Glomerular endothelial cell (primary cell): Measurements from ENCODE around the gene S100A8. TPM values are rescaled to one million over a fixed set of nuclear protein-coding genes. Genes with fewer than 3 reads are reported as not detected.

Experiments used
- DNase-seq: peaks from one replicate; pipeline ENCODE4 v3.0.0-alpha.2; 2011; ENCODE audit warnings: low read depth, low spot score; ENCODE audit errors: extremely low read depth
- total RNA-seq: library from RNA; depleted of rRNA; stranded (reverse); fragments of >200 nt; gene quantifications from 2 replicates; pipeline ENCODE4 v1.2.3, GENCODE V29; 2015

S100A8 gene
- total RNA-seq, 1 donor from 2014 or later: not detected

GRCh38 chr1:153364156-153364555 lies 26.7 kb downstream of the S100A8 start:
- DNase-seq: no peak

DNA sequence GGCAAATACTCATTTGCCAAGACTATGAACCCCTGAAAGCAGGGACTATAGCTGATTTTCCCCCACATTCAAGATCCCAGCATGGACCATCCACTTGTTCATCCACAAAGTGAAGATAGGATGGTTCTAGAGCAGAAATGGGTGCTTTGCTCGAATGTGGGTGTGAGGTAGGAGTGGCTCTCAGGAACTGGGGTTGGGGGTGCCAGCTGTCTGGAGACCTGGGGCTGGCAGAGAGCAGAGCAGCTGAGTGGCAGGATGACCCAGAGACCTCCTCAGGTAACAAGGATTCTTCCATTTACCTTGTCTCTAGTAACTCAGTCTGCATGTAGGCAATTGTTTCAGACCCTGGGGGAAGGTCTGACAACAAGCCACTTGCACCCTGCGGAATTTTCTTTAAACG lies 27.2 kb downstream of the S100A8 start:
- no peak for DNase-seq

GRCh38 chr1:153362187-153362775 lies 28.6 kb downstream of the S100A8 start:
- DNase-seq: no peak

DNA sequence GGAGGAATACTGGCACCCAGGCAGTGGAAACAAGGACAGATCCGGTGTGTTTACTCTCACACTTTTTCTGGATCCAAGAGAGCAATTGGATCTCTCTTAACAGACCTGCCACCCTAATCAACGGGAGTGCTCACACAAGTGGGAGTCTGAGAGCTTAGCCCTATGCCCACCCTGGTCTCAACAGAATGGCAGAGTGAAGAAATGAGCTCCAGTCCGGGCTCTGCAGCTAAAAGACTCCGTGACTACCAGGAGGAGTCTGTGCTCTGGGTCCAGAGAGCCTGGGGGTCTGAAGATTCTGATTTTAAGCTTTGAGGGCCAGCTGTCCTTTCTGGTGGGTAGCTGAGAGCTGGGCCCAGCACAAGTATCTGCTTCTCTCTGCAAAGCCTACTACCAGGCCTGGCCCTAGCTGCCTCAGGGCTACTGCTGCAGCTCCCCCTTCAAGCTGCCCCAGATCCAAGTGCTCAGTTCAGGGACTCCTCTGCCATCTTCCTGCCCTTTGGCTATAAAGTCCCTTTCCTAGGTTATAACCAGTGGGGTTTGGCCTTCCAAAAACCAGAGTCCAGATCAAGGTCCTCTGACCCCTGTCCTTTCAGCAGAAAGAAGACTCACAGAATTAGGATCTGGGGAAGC lies 29.3 kb downstream of the S100A8 start:
- no peak for DNase-seq

GRCh38 chr1:153360592-153361479 lies 30.0 kb downstream of the S100A8 start:
- no peak for DNase-seq

GRCh38 chr1:153360190-153360589 lies 30.7 kb downstream of the S100A8 start:
- DNase-seq: no peak

- DNase-seq: no peak
Observed at GRCh38 chr1:153359241-153359640, 31.6 kb downstream of the S100A8 start.

- DNase-seq: no peak
Observed at GRCh38 chr1:153358691-153358975, 32.2 kb downstream of the S100A8 start.

DNA sequence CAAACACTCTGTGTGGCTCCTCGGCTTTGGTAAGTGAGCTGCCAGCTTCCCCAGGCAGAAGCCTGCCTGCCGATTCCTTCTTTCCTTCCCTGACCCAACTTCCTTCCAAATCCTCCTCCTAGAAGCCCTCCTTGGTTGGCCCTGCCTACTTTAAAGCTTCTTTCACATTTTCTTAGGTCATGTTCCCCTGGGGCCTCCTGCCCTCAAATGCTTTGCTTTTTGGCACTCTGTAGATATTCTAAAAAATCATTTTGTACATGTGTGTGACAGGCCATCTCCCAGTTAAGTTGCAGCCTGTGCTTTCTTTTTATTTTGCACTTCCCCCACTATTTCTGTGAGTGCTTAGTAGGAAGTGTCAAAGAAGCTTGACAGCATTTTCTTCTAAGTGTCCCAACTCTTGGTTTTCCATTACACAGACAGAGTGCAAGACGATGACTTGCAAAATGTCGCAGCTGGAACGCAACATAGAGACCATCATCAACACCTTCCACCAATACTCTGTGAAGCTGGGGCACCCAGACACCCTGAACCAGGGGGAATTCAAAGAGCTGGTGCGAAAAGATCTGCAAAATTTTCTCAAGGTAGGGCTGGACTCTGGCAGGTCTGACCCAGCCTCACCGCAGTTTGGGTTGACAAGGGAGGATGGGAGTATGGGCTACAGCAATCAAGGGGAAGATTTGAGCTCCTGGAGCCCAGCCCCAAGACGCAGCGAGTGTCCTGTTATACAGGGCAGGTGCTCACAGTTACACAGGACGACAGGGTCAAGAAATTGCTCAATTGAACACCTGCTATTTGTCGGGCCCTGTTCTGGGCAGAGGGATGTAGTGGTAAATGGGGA lies 32.8 kb downstream of the S100A8 start, which contains the start of gene S100A9:
Gene S100A9 (plus strand): TSS at position 2 of the 838 bp plus-strand sequence. CDS start 430 bp downstream, at position 432.
- DNase-seq: no peak

DNA sequence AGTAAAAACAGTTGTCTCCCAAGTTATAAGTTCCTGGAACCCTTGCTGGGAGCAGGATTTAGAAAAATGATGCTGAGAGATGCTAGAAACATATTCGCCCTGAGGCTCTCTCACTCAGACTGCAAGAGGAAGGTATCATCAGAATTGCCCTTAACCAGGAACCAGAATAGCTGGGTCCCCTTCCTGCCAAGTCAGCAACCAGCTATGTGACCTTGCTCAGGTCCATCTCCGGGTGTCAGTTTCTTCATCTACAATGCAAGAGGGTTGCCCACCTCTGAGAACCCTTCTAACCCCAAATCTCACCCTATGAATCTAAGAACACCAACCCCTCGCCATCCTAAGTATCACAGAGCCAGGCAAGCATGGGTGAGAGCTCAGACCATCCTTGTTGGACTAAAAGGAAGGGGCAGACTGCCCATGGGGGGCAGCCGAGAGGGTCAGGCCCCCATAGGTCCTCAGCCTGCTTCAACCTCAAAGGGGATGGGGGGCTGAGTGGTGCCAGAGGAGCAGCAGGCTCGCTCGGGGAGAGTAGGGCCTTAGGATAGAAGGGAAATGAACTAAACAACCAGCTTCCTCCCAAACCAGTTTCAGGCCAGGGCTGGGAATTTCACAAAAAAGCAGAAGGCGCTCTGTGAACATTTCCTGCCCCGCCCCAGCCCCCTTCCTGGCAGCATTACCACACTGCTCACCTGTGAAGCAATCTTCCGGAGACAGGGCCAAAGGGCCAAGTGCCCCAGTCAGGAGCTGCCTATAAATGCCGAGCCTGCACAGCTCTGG lies 33.6 kb downstream of the S100A8 start:
- no peak for DNase-seq

DNA sequence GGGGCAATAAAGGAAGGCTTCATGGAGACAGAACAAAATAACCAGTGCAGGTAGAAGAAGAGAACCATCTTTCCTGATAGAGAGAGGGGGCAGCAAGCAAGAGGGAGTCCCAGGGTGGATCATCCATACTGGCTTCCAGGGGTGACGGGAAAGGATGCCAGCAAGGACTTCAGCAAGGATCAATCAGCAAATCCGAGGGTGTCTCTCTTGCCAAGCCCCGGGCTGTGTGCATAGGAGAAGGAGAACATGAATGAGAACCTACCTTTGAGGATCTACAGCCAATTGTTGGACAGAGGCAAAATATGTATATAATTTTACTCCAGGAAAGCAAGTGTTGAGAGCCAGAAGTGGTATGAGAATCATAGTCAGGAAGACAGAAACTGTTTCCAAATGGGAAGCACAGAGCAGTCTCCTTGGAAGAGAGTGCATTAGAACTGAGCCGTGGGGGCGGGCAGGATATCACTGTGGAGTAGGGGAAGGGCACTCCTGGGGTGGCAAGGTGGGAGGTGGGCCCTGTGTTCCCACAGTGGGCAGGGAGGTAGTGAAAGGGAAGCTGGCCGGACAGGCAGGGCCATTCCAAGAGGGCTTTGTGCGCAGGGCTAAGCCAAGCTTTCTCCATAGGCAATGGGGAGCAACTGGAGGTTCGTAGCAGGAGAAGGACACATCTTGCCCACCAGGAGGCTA lies 34.3 kb downstream of the S100A8 start:
- no peak for DNase-seq

GRCh38 chr1:153355445-153356071 lies 35.3 kb downstream of the S100A8 start:
- DNase-seq: no peak

DNA sequence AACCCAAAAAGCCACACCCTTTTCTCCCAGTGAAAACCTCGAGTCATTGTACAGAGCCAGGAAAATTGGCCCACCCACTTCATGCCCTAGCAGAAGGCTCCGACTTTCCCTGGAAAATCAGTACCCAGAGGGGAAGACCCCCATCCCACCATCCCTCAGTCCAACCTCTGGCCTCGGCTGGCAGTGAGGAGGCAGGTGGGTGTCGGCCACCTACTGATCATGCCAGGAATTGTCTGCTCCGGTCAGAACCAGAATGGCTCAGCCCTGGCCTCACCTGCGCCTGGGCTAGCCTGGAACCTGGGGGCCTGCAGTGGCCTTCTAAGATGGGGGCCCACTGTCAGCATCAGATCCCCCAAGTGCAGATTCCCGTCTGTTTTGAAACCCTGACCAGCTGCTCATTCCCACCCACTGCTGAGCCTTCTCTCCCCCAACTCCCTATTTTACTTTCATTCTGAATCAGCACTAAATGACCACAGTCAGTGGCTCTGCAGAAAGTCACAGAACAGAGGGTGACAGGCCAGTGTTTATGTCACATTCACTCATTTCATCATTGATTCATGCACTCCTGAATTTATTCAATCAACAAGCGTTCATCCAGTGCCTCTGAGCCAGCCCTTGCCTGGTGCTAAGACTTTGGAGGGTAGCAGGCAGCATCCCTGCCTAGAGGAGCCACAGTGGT lies 36.2 kb downstream of the S100A8 start:
- DNase-seq: no peak

DNA sequence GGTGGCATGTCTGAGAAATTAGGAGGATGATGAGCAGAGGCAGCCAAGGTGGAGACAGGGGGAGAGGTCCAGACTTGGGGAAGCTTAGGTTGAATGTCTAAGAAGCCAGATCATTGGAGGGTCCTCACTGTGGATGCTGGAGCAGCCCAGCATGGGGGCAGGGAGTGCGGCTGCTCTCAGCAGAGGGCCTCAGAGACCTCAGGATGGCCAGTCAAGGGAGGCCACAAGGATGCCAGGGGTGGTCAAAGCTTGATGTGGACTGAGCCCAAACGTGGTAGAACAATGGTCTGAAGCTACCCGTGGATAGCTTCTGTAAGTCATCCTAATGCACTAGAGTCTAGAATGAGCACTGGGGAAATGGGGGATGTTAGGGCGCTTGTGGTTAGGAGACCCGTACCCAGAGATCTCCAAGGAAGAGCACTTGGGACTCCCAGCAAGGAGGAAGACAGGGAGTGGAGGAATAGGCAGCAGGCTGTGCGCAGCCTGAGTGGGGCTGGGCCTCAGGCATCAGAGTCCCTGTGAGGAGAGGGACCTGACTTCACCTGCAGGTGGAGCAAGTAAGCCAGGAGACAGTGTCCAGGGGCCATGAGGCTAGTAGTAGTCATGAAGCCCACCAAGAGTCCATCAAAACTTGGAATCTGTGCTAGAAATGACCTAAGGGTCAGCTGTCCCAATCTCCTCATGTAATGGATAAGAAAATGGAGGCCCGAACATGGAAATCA lies 37.5 kb downstream of the S100A8 start:
- DNase-seq: no peak

DNA sequence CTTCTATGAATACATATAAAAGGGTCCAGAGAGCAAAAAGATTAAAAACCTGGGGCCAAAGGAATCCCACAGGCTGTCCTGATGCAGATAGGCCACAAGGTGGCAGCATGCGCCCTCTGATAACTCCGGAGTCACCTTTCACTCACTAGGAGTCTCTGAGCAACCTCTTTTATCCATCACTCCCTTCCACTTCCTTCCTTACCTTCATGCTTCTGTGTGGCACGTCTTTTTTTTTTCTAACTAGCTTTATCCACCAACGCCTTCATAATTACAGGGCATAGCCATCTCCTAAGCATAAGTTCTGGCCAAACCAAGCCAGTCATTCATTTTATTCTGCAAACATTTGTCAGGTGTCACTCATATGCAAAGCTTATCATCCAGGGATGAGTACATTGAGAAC lies 38.4 kb downstream of the S100A8 start:
- peak; percentile 27 for DNase-seq

GRCh38 chr1:153350321-153350957 lies 40.4 kb downstream of the S100A8 start:
- DNase-seq: no peak
